Motor neuron (in vitro differentiated cells): ENCODE results near the gene SACS. TPM values are rescaled to one million over a fixed set of nuclear protein-coding genes. Genes with fewer than 3 reads are reported as not detected.

Experiments used
- ATAC-seq, 8 experiments: fragments of 200-7000 bp; cut with Tn5 transposase; replicated peaks in 6 of 8; 2 replicates each; pipeline ENCODE4 v1.8.0; 2021; ENCODE audit warnings: mild to moderate bottlenecking in 8 of 8, moderate library complexity in 8 of 8
- H3K27ac ChIP-seq, 2 donors: fragments of 250-450 bp; sonication (Bioruptor Pico); 2 replicates each; pipeline ENCODE4 v1.9.0; 2021; ENCODE audit warnings: antibody characterized with exemption in 2 of 2, mild to moderate bottlenecking in 2 of 2, moderate library complexity in 1 of 2
- H3K4me1 ChIP-seq, 2 donors: fragments of 250-450 bp; sonication (Bioruptor Pico); replicated peaks in 1 of 2; 2 replicates each; pipeline ENCODE4 v1.6.1; 2021; ENCODE audit warnings: antibody characterized with exemption in 2 of 2, mild to moderate bottlenecking in 2 of 2, moderate library complexity in 1 of 2
- H3K4me3 ChIP-seq, 5 donors: fragments of 250-450 bp; sonication (Bioruptor Pico); 2 replicates each; pipeline ENCODE4 v1.9.0; 2021; ENCODE audit warnings: antibody characterized with exemption in 5 of 5, mild to moderate bottlenecking in 5 of 5, moderate library complexity in 4 of 5
- WGBS, 10 experiments: fragments of 450-650 bp; shearing (Covaris generic); methylation state at CpG; one replicate each; pipeline ENCODE4 v1.0.0; 2022; 5-methylcytosine and 5-hydroxymethylcytosine counted together
- in situ Hi-C, 9 experiments: fragments of 400-800 bp; cut with MboI; loops; one replicate each; pipeline ENCODE4 v1.15.0; 2021; ENCODE audit warnings: low sequenced_read_pairs in 9 of 9, low pct_unique_long_range_greater_than_20kb in 2 of 9; ENCODE audit not compliant: unreplicated experiment in 9 of 9
- total RNA-seq, 8 experiments: library from RNA; unstranded; fragments of 300-600 nt; gene quantifications; 2 replicates each; pipeline versions ENCODE4 v1.2.3 to v1.2.4, GENCODE V29; 2022

Gene SACS
- total RNA-seq, 8 experiments from 2014 or later: 21.3 to 73.2 (median 36.2) TPM

GRCh38 chr13:23466144-23467002 lies 32.9 kb upstream of the SACS start:
- Histone ChIP-seq H3K27ac (peak overlapping the region; percentile 1 to 53), H3K4me3 (peak overlapping the region; percentile 26 to 41 (median 37)), H3K4me1 (peaks cover 17 to 21% of the 10 kb centered on the region in 2 donors)
- in situ Hi-C loops: loop anchor here in 7 of 9 experiments (25.0 kb wide), 2 partner anchors 396 to 421 kb away; partner anchors contain the start of genes C1QTNF9B (in 3 of the 7) and MIPEP (in 3 of the 7)
- 0 to 100% (median 8%) methylated on average over 1 to 24 of the region's 64 CpGs; no CpG with 5 or more reads in 1 of the 10 experiments for WGBS, 10 experiments
- ATAC-seq: peak; percentile 81 to 96 (median 90)

- no peak overlapping the region for H3K27ac ChIP-seq
- ATAC-seq: no peak
- WGBS, 10 experiments: 70 to 100% (median 100%) methylated on average over 1 to 4 of the region's 4 CpGs; no CpG with 5 or more reads in 1 of the 10 experiments
- in situ Hi-C loops: loop anchor here in 7 of 9 experiments (25.0 kb wide), 2 partner anchors 399 to 424 kb away; partner anchors contain the start of genes C1QTNF9B (in 3 of the 7) and MIPEP (in 3 of the 7)
- H3K4me1 ChIP-seq: peaks cover 3 to 11% of the 10 kb centered on the region in 2 donors
- H3K4me3 ChIP-seq: no peak overlapping the region
Observed at GRCh38 chr13:23463661-23464060, 30.2 kb upstream of the SACS start.

- H3K27ac ChIP-seq: no peak overlapping the region
- 33 to 100% (median 54%) methylated on average over 1 to 3 of the region's 3 CpGs; no CpG with 5 or more reads in 1 of the 10 experiments for WGBS, 10 experiments
- H3K4me1 ChIP-seq: peaks cover 3 to 11% of the 10 kb centered on the region in 2 donors
- no peak overlapping the region for H3K4me3 ChIP-seq
- ATAC-seq: no peak
- in situ Hi-C loops: loop anchor here in 7 of 9 experiments (25.0 kb wide), 2 partner anchors 399 to 424 kb away; partner anchors contain the start of genes C1QTNF9B (in 3 of the 7) and MIPEP (in 3 of the 7)
Observed at GRCh38 chr13:23462815-23463559, 29.5 kb upstream of the SACS start.

GRCh38 chr13:23461544-23461943 lies 28.0 kb upstream of the SACS start:
- Histone ChIP-seq H3K4me1 (peaks cover 6 to 13% of the 10 kb centered on the region in 2 donors), H3K27ac (no peak overlapping the region), H3K4me3 (no peak overlapping the region)
- no peak for ATAC-seq
- 30 to 100% (median 83%) methylated on average over 1 to 3 of the region's 3 CpGs; no CpG with 5 or more reads in 2 of the 10 experiments for WGBS, 10 experiments
- in situ Hi-C loops: loop anchor here in 7 of 9 experiments (25.0 kb wide), 2 partner anchors 401 to 426 kb away; partner anchors contain the start of genes C1QTNF9B (in 3 of the 7) and MIPEP (in 3 of the 7)

- H3K4me3 ChIP-seq: no peak overlapping the region
- in situ Hi-C loops: loop anchor here in 7 of 9 experiments (25.0 kb wide), 2 partner anchors 401 to 426 kb away; partner anchors contain the start of genes C1QTNF9B (in 3 of the 7) and MIPEP (in 3 of the 7)
- peaks cover 10 to 14% of the 10 kb centered on the region in 2 donors for H3K4me1 ChIP-seq
- H3K27ac ChIP-seq: no peak overlapping the region
- 70 to 100% (median 100%) methylated on average over 1 to 3 of the region's 5 CpGs; no CpG with 5 or more reads in 2 of the 10 experiments for WGBS, 10 experiments
- ATAC-seq: no peak
Observed at GRCh38 chr13:23460921-23461320, 27.4 kb upstream of the SACS start.

- Histone ChIP-seq H3K4me3 (no peak overlapping the region), H3K4me1 (peaks cover 9 to 12% of the 10 kb centered on the region in 2 donors), H3K27ac (no peak overlapping the region)
- in situ Hi-C loops: loop anchor here in 7 of 9 experiments (25.0 kb wide), 2 partner anchors 402 to 427 kb away; partner anchors contain the start of genes C1QTNF9B (in 3 of the 7) and MIPEP (in 3 of the 7)
- WGBS, 10 experiments: 0 to 100% (median 29%) methylated on average over 1 of the region's 1 CpG; no CpG with 5 or more reads in 4 of the 10 experiments
- ATAC-seq: no peak
Observed at GRCh38 chr13:23460309-23460708, 26.8 kb upstream of the SACS start.

GRCh38 chr13:23458989-23459388 lies 25.5 kb upstream of the SACS start:
- in situ Hi-C loops: loop anchor here in 7 of 9 experiments (25.0 kb wide), 2 partner anchors 403 to 428 kb away; partner anchors contain the start of genes C1QTNF9B (in 3 of the 7) and MIPEP (in 3 of the 7)
- H3K4me3 ChIP-seq: no peak overlapping the region
- H3K4me1 ChIP-seq: peaks cover 9 to 12% of the 10 kb centered on the region in 2 donors
- H3K27ac ChIP-seq: no peak overlapping the region
- WGBS, 10 experiments: 37 to 100% (median 93%) methylated on average over 1 to 3 of the region's 4 CpGs; no CpG with 5 or more reads in 2 of the 10 experiments
- ATAC-seq: no peak

GRCh38 chr13:23456437-23457210 lies 23.1 kb upstream of the SACS start:
- WGBS, 10 experiments: 57 to 95% (median 80%) methylated on average over 2 to 6 of the region's 9 CpGs; no CpG with 5 or more reads in 2 of the 10 experiments
- no peak for ATAC-seq
- Histone ChIP-seq H3K4me1 (peaks cover 12 to 14% of the 10 kb centered on the region in 2 donors), H3K27ac (no peak overlapping the region), H3K4me3 (no peak overlapping the region)
- in situ Hi-C loops: loop anchor here in 7 of 9 experiments (25.0 kb wide), 2 partner anchors 406 to 431 kb away; partner anchors contain the start of genes C1QTNF9B (in 3 of the 7) and MIPEP (in 3 of the 7)

- Histone ChIP-seq H3K27ac (no peak overlapping the region), H3K4me3 (no peak overlapping the region), H3K4me1 (peaks cover 23 to 24% of the 10 kb centered on the region in 2 donors)
- ATAC-seq: no peak
- in situ Hi-C loops: loop anchor here in 7 of 9 experiments (25.0 kb wide), 2 partner anchors 407 to 432 kb away; partner anchors contain the start of genes C1QTNF9B (in 3 of the 7) and MIPEP (in 3 of the 7)
- 20 to 100% (median 94%) methylated on average over 1 to 6 of the region's 7 CpGs; no CpG with 5 or more reads in 2 of the 10 experiments for WGBS, 10 experiments
Observed at GRCh38 chr13:23455401-23456185, 22.1 kb upstream of the SACS start.

GRCh38 chr13:23453132-23453531 lies 19.6 kb upstream of the SACS start:
- no peak overlapping the region for H3K27ac ChIP-seq
- H3K4me3 ChIP-seq: no peak overlapping the region
- H3K4me1 ChIP-seq: peaks cover 28 to 32% of the 10 kb centered on the region in 2 donors
- ATAC-seq: no peak
- in situ Hi-C loops: loop anchor here in 7 of 9 experiments (25.0 kb wide), 2 partner anchors 409 to 434 kb away; partner anchors contain the start of genes C1QTNF9B (in 3 of the 7) and MIPEP (in 3 of the 7)
- 72 to 100% (median 87%) methylated on average over 2 to 7 of the region's 8 CpGs; no CpG with 5 or more reads in 2 of the 10 experiments for WGBS, 10 experiments
